Mesenteric fat pad (tissue), 1 donor: ENCODE data around the gene SPAG5. TPM values are rescaled to one million over a fixed set of nuclear protein-coding genes. Genes with fewer than 3 reads are reported as not detected.

Experiments used
- DNase-seq: peaks from one replicate; pipeline ENCODE4 v3.0.0-alpha.2; 2020; ENCODE audit warnings: low spot score
- total RNA-seq: library from RNA; stranded (reverse); fragmentation: NEBNext Ultra II Directional; extraction: Animal tissue kit (Norgen Biotek cat#: 25700); gene quantifications from one replicate; pipeline ENCODE4 v1.2.1, GENCODE V29; 2021
- donor health status: DM: yes; HTN: yes; CAD: no.

Gene SPAG5
- total RNA-seq, 1 donor from 2014 or later, result 3.1 TPM

- DNase-seq, result peak; percentile 68
Measured at GRCh38 chr17:28573966-28574480, 24.8 kb downstream of the SPAG5 start.

DNA sequence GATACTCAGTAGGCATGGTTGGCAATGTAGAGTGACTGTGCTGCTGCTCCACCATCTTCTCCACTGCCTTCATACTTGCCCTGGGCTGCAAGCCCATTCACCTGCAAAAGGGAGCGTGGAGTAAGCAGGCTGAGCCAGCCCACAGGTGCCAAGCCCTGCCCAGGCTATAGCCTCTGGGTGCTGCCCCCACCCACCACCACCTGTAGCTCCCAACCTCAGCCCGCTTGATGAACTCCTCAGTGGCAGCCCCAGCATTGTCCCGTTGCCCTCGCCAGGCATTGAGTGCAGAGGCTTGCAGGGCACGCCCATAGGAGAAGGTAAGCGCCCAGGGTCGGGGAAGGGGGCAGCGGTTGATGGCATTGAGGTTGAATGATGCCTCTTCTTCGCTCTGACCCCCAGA is 25.3 kb downstream of the SPAG5 start:
- peak; percentile 86 for DNase-seq

DNA sequence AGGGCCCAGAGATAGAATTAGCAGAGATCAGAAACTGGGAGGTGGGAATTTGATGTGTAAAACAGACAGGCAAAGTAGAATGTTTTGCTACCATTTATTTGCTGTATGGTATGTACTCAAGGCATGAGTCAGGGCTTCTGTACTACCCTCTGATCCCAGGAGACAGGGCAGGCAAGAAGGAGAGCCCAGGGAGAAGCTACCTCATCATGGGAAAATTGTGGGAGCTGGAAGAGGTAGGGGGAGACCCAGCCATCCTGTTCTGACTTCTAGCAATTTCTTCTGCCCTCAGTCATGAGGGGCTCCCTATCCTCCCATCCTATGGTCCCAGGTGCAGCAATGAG is 25.8 kb downstream of the SPAG5 start:
- DNase-seq, result no peak

DNA sequence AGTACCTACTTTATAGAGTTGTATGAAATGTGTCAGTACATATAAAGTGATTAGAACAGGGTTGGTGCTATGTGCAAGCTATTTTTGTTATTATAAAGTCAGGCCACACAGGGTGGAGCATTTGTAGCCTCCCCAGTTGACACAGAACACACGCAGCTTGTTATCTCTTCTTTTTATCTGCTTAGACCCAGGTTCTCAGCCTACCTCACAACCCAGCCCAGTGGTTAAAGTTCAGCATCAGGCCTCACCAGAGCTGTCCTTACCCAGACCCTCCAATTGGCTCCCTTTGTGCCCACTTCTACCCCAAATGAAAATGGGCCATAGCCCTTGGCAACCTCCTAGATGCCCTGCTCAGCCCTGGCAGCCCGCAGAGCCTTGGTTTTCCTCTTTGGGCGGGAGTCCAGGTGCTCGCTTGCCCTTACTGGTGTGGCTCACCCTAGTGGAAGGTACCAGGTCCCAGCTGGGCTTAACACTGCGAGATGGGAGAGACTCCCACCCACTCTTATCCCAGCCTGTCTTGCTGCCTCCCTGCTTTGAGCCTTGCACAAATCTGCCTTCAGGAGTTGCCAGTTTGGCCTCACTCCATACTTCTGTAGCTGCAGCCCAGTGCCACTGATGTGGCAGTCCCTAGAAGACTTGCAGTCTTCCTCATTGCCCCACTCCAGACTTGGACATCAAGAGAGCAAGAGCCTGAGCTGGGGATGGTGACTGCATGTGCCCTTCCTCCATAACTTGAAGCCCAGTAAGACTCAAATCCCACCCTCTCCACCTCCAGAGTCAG is 26.4 kb downstream of the SPAG5 start:
- DNase-seq, result peak; percentile 53

GRCh38 chr17:28571361-28572122 is 27.3 kb downstream of the SPAG5 start, which contains the start of gene PIGS:
PIGS (minus strand) TSS chr17:28571524; CDS start chr17:28571496, 28 bp downstream.
- peak; percentile 98 for DNase-seq

DNA sequence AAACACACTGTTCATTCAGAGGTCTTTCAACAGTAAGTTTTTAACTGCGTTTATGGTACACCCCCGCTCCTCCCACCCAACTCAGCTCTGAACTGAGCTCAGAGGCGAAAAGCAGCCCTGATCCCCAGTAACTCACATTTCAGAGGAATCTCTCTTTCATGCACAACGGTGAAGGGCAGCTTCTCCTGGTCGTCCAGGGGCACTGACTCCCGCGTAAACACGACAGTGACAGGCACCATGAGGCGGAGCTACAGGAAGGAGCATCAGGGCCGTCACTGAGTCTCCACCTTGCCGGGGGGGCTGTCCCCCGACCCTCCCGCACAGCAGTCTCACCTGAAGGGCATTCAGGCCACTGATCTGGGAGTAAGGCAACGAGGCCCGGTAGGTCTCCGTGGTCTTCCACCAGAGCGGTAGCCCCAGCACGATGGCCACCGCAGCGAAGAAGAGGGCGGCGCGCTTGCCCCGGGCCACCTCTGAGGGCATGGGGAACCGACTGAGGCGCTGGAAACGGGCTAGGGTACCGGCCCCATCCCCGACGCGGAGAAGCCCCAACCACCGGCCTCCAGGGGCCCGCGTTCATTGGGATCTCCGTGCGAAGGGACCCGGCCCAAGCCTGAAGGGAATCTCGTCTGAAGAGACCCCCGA is 28.0 kb downstream of the SPAG5 start:
- no peak for DNase-seq

- no peak for DNase-seq
Measured at GRCh38 chr17:28569446-28569845, 29.4 kb downstream of the SPAG5 start.

GRCh38 chr17:28567604-28568003 is 31.2 kb downstream of the SPAG5 start:
- DNase-seq, result no peak

- DNase-seq, result no peak
Measured at GRCh38 chr17:28563475-28563874, 35.4 kb downstream of the SPAG5 start.

GRCh38 chr17:28555022-28555421 is 43.8 kb downstream of the SPAG5 start:
- no peak for DNase-seq

DNA sequence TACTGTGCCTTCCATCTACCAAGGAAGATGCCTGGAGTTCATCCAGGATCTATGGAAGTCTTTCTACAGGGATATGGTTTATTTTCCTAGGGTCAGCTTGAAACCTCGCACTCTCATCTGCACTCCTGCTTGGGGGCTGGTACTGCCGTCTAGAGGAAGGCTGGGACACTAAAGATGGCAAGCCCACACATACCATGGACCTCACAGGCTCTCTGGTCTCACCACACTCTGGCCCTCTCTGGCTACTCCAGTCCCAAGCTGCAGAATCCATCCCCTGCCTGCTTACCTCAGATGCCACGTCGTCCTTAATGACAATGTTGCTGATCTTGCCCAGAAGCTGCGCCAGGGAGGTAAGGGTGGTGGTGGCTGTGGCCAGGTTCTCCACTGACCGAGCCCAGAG is 44.3 kb downstream of the SPAG5 start:
- no peak for DNase-seq

- no peak for DNase-seq
Measured at GRCh38 chr17:28553000-28553505, 45.8 kb downstream of the SPAG5 start.

GRCh38 chr17:28552176-28552999 is 46.4 kb downstream of the SPAG5 start, which contains the start of gene UNC119:
UNC119 (minus strand) TSS chr17:28552624; CDS start chr17:28552557, 67 bp downstream.
- DNase-seq, result peak; percentile 93

- DNase-seq, result no peak
Measured at GRCh38 chr17:28551421-28552175, 47.2 kb downstream of the SPAG5 start.

DNA sequence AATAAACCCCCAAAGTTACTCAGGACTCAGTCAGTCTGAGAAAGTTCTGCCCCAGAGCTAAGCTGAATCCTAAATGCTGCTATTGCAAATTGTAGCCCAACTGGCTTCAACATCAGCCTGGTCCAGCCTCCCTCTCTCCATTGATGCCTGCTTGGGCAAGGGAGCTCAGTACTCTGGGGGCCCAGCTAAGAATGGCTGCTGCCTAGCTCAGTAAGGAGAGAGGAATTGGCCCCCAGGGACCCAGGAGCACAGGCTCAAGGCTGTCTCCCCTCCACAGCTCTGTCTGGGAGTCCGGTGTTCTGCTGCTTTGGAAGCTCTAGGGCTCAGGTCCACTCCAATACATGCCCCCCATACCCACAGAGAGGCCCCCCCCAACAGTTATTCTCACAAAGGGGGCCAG is 48.0 kb downstream of the SPAG5 start:
- DNase-seq, result no peak

DNA sequence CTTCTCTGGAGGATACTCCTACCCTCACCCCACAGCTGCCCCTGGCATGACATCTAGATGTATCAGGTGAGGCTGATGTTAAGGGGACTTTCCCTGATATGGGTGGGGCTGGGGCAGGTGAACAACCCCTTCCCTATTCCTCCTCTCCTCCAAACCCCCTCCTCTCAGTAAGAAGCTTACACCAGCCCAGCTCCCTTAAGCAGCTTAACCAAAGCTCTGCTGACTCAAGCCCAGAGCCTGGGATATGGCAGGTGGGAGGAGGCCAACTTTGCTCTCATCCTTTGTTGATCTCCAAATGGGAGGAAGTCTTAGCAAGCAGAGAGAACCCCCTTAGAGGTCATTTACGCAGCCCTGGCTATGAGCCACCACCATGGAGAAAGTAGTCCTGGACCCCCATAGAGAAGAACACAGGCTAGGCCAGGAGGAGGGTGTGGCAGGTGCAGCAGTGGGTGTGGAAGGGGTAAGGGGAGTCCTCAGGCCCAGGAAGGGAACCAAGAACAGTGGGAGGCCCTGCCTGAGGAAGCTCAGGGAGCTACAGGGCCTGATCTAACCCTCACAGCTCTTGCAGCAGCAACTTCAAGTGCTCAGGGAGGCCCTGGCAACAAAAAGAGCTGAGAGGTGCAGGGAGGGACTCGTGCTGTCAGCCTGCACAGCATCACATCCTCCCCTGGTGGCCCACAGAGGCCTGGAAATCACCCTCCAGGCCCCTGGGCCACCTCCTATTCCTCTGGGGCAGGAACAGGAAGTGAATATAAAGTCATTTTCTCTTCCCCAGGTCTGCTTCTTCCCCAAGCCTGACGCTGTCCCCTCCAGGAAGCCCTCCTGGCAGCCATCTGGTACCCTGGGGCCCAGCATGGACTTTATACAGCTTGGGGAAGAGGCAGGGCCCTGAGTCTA is 49.3 kb downstream of the SPAG5 start:
- DNase-seq, result no peak

DNA sequence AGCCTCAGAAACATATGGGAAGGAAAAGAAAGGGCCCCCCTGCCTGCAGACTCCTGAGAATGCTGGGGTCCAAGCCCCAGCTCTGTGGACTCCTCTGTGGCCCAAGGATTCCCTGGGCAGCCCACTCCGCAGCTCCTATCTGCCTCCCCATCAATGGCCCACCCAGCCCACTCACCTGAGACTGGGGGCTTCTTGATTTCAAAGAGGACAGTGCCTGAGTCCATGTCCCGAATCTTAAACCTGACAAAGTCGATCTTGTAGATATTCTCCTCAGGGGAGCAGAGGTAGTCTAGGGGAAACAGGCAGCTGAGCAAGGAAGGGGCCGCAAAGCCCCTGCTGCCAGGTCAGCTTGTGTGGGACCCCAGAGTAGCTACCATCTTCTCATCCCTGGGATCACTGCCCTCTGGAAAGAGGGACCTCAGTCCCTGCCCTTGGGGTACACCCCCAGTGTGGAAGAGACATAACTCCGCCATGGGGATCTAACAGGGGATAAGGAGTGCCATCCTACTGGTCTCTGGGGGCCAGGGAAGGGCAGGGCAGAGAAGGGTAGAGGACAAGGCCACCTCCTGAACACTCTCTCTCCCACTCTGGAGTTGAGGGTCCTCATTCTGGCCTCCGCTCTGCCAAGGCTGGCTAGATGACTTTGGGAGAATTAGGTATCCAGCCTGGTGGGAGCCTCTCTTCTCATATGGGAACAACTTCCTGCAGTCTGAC is 50.3 kb downstream of the SPAG5 start:
- DNase-seq, result no peak
